A549 (cell line): ENCODE results near the gene HSD17B2. TPM values are rescaled to one million over a fixed set of nuclear protein-coding genes. Genes with fewer than 3 reads are reported as not detected.

ENCODE experiments used
- ATAC-seq, 2 experiments: fragments of 200-7000 bp in 1 of 2; fragments of >200 bp in 1 of 2; cut with Nextera tagmentation in 1 of 2; cut with Tn5 transposase in 1 of 2; 3 replicates each; pipeline versions ENCODE4 v1.8.0 to v1.9.1; 2018 to 2020; ENCODE audit warnings: mild to moderate bottlenecking in 1 of 2, moderate library complexity in 1 of 2
- CTCF ChIA-PET: fragments of 300-600 bp; sonication (Branson Sonifier 250); formaldehyde crosslinking; extraction: SDS; loops from one replicate; lab custom pipeline; 2021; ENCODE audit warnings: antibody characterized with exemption, inconsistent platforms; lab: Yijun Ruan, JAX
- POLR2A ChIA-PET: fragments of 350-600 bp; formaldehyde crosslinking; extraction: SDS; loops from one replicate; lab custom pipeline; 2021; ENCODE audit warnings: antibody characterized with exemption, inconsistent platforms; lab: Yijun Ruan, JAX
- DNase-seq, 2 experiments: peaks; one replicate each; pipeline versions ENCODE4 v3.0.0 to v3.0.0-alpha.2; 2011 to 2016; ENCODE audit warnings: low read depth in 1 of 2, low spot score in 1 of 2
- FAIRE-seq: peaks from 2 replicates; lab custom pipeline; 2011; peaks lifted over from hg19 to GRCh38; lab: Jason Lieb, UNC
- H3K27ac ChIP-seq, 2 experiments: fragments of >200 bp; sonication (Bioruptor Twin); formaldehyde crosslinking; 3 replicates each; pipeline ENCODE4 v1.5.1; 2016 to 2017
- H3K4me1 ChIP-seq: fragments of >200 bp; sonication (Bioruptor Twin); formaldehyde crosslinking; 3 replicates; pipeline ENCODE4 v1.6.1; 2016
- H3K4me2 ChIP-seq: fragments of >200 bp; sonication (Bioruptor Twin); formaldehyde crosslinking; 3 replicates; pipeline ENCODE4 v1.6.1; 2016
- H3K4me3 ChIP-seq: fragments of >200 bp; sonication (Bioruptor Twin); formaldehyde crosslinking; 3 replicates; pipeline ENCODE4 v1.5.1; 2016
- H3K9me3 ChIP-seq: fragments of >200 bp; sonication (Bioruptor Twin); formaldehyde crosslinking; 3 replicates; pipeline ENCODE4 v1.6.1; 2016
- BHLHE40 ChIP-seq: IDR thresholded peaks from 2 replicates; pipeline ENCODE4 v1.6.1; 2012; ENCODE audit warnings: low read depth, low read length, inconsistent platforms
- CBX2 ChIP-seq: fragments of 200-600 bp; sonication (generic); IDR thresholded peaks from 2 replicates; pipeline ENCODE4 v1.6.1; 2016; ENCODE audit warnings: low read depth, mild to moderate bottlenecking, borderline replicate concordance
- CBX8 ChIP-seq: fragments of 200-600 bp; sonication (generic); IDR thresholded peaks from 2 replicates; pipeline ENCODE4 v1.6.1; 2016
- CEBPB ChIP-seq, 2 experiments: fragments of >200 bp in 1 of 2; sonication (Bioruptor Twin) in 1 of 2; formaldehyde crosslinking in 1 of 2; IDR thresholded peaks; 2 replicates each; pipeline ENCODE4 v1.6.1; 2012 to 2016
- ESRRA ChIP-seq: fragments of 150-350 bp; IDR thresholded peaks from 2 replicates; pipeline ENCODE4 v1.6.1; 2014; ENCODE audit warnings: mild to moderate bottlenecking, low read length, borderline replicate concordance
- FOSL2 ChIP-seq, 2 experiments: fragments of 450-650 bp in 1 of 2; fragments of >200 bp in 1 of 2; sonication (Bioruptor Twin) in 1 of 2; formaldehyde crosslinking; IDR thresholded peaks; 2 replicates each; pipeline versions ENCODE4 v1.5.0 to v1.6.1; 2016 to 2020; ENCODE audit warnings: mild to moderate bottlenecking in 1 of 2, moderate library complexity in 1 of 2
- FOXS1 ChIP-seq: fragments of 250-450 bp; sonication (Bioruptor Pico); IDR thresholded peaks from 2 replicates; pipeline ENCODE4 v1.5.0; 2020; ENCODE audit warnings: mild to moderate bottlenecking, moderate library complexity
- HEYL ChIP-seq: fragments of 250-450 bp; sonication (Bioruptor Pico); IDR thresholded peaks from 2 replicates; pipeline ENCODE4 v1.8.0; 2021; ENCODE audit warnings: mild to moderate bottlenecking, moderate library complexity
- HOXA7 ChIP-seq: fragments of 250-450 bp; sonication (Bioruptor Pico); IDR thresholded peaks from 2 replicates; pipeline ENCODE4 v1.5.0; 2020; ENCODE audit warnings: mild to moderate bottlenecking, moderate library complexity
- HOXB13 ChIP-seq: fragments of 250-450 bp; sonication (Bioruptor Pico); IDR thresholded peaks from 2 replicates; pipeline ENCODE4 v1.5.0; 2020; ENCODE audit warnings: low read depth, mild to moderate bottlenecking, moderate library complexity
- JUN ChIP-seq, 2 experiments: fragments of >200 bp; sonication (Bioruptor Twin); formaldehyde crosslinking; IDR thresholded peaks; 2 replicates in 1 of 2; 3 replicates in 1 of 2; pipeline ENCODE4 v1.6.1; 2016 to 2017
- KDM1A ChIP-seq: fragments of 200-600 bp; sonication (generic); IDR thresholded peaks from 2 replicates; pipeline ENCODE4 v1.6.1; 2016; ENCODE audit warnings: low read depth, mild to moderate bottlenecking
- MAFK ChIP-seq: fragments of 450-650 bp; IDR thresholded peaks from 2 replicates; pipeline ENCODE4 v1.6.1; 2014; ENCODE audit not compliant: partially characterized antibody
- NFE2L2 ChIP-seq: fragments of 150-350 bp; conservative IDR thresholded peaks from 2 replicates; pipeline ENCODE4 v1.6.1; 2014; ENCODE audit warnings: low read length
- NPAS2 ChIP-seq: fragments of 250-450 bp; sonication (Bioruptor Pico); IDR thresholded peaks from 2 replicates; pipeline ENCODE4 v1.8.0; 2022; ENCODE audit warnings: mild to moderate bottlenecking, moderate library complexity, borderline replicate concordance
- NR3C1 ChIP-seq: fragments of >200 bp; sonication (Bioruptor Twin); formaldehyde crosslinking; IDR thresholded peaks from 3 replicates; pipeline ENCODE4 v1.6.1; 2017
- PHF8 ChIP-seq: fragments of 200-600 bp; sonication (generic); IDR thresholded peaks from 2 replicates; pipeline ENCODE4 v1.6.1; 2016; ENCODE audit warnings: low read depth, mild to moderate bottlenecking, antibody characterized with exemption, moderate library complexity, borderline replicate concordance
- POLR2A ChIP-seq: IDR thresholded peaks from 2 replicates; pipeline ENCODE4 v1.6.1; 2012; ENCODE audit warnings: mild to moderate bottlenecking, low read length
- RCOR1 ChIP-seq: fragments of 150-350 bp; IDR thresholded peaks from 2 replicates; pipeline ENCODE4 v1.6.1; 2014; ENCODE audit warnings: antibody characterized with exemption, low read length, low read depth
- RFX5 ChIP-seq: fragments of 450-650 bp; IDR thresholded peaks from 2 replicates; pipeline ENCODE4 v1.7.1; 2014; ENCODE audit warnings: antibody characterized with exemption, mild to moderate bottlenecking, moderate library complexity
- RNF2 ChIP-seq: fragments of 200-600 bp; sonication (generic); IDR thresholded peaks from 2 replicates; pipeline ENCODE4 v1.6.1; 2016; ENCODE audit warnings: low read depth, mild to moderate bottlenecking, antibody characterized with exemption, moderate library complexity, borderline replicate concordance
- SREBF2 ChIP-seq: fragments of 450-650 bp; IDR thresholded peaks from 2 replicates; pipeline ENCODE4 v1.6.1; 2014; ENCODE audit warnings: mild to moderate bottlenecking, moderate library complexity
- WGBS: methylation state at CpG from one replicate; pipeline ENCODE4 v1.1.6; 2017; ENCODE audit errors: missing lambda C conversion rate; 5-methylcytosine and 5-hydroxymethylcytosine counted together
- polyA plus RNA-seq, 4 experiments: library from polyadenylated mRNA; depleted of rRNA in 3 of 4; stranded (reverse); fragments of >200 nt; fragmentation: RNase III in 1 of 4; extraction: RNeasy Plus Mini Kit Qiagen cat#74134 plus additional on column Dnase treatment in 1 of 4; gene quantifications; 2 replicates in 3 of 4; 3 replicates in 1 of 4; pipeline ENCODE4 v1.2.3, GENCODE V29; 2011 to 2017
- TF ChIP-seq, protein P1 (sequence below): fragments of 250-450 bp; sonication (Bioruptor Pico); IDR thresholded peaks from 2 replicates; pipeline ENCODE4 v1.5.0; 2021; ENCODE audit warnings: mild to moderate bottlenecking, moderate library complexity, borderline replicate concordance
- TF ChIP-seq, protein P2 (sequence below): fragments of 150-350 bp; IDR thresholded peaks from 2 replicates; pipeline ENCODE4 v1.6.1; 2014; ENCODE audit warnings: low read depth, mild to moderate bottlenecking, low read length
- TF ChIP-seq, protein P3 (sequence below): IDR thresholded peaks from 2 replicates; pipeline ENCODE4 v1.6.1; 2012
- TF ChIP-seq, protein P4 (sequence below): fragments of >200 bp; sonication (Bioruptor Twin); formaldehyde crosslinking; IDR thresholded peaks from 3 replicates; pipeline ENCODE4 v1.6.1; 2016
- TF ChIP-seq, protein P5 (sequence below): fragments of 250-450 bp; sonication (Bioruptor Pico); IDR thresholded peaks from 2 replicates; pipeline ENCODE4 v1.5.0; 2020; ENCODE audit warnings: low read depth, mild to moderate bottlenecking, moderate library complexity
- TF ChIP-seq, protein P6 (sequence below): IDR thresholded peaks from 2 replicates; pipeline ENCODE4 v1.6.1; 2012; ENCODE audit warnings: low read depth, borderline replicate concordance

The HSD17B2 gene
- polyA plus RNA-seq, 2 of the 4 experiments (the other 2 are of a cell fraction) = 0.03 TPM; not detected in 1

DNA sequence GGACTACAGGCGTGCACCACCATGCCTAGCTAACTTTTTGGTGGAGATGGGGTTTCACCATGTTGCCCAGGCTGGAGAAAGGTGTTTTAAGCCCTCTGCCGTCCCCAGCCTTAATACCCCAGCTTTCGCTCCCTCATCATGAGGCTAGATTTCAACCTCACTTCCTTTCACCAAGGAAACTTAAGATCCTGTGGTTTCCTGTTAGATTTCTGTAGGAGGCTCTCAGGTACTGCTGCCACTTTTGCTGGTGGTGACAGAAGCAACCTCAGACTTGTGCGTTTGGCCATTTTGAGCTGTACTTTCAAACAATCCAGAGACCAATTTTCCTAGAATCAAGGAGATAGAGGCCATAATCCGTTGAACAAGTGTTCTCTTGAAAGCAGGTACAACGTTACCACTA, 98.7 kb downstream of the HSD17B2 start:
- H3K4me2 ChIP-seq = no peak overlapping the region
- FAIRE-seq = no peak
- no peak for TF ChIP-seq CEBPB (IDR thresholded peaks at IDR 0.05)
- TF ChIP-seq, all 56 proteins: peak for 0
- H3K27ac ChIP-seq = no peak overlapping the region
- 62% methylated on average over 6 of the region's 6 CpGs for WGBS
- no peak for DNase-seq
- CTCF ChIA-PET = no interaction called here
- ATAC-seq = no peak
- POLR2A ChIA-PET = no interaction called here
- no peaks in the 10 kb centered on the region for H3K9me3 ChIP-seq
- H3K4me3 ChIP-seq = no peak overlapping the region
- H3K4me1 ChIP-seq = no peaks in the 10 kb centered on the region

DNA sequence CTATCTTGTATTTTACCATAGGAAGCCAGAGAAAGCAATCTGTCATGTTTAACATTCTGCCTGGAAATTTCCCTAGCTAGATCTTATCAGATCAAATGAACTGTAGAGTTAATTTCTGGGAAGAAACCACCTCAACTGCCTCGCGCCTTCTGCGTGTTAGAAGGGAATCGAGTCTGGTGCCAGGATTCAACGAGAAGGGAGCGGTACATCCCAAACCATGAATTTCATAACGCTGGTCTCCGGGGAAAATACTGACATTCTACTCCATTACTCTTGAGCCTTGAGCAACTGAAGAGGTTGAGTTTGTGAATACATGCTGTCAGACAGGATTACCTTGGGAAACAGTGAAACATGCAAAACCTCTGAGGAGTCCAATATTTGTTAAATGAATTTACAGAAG, 99.8 kb downstream of the HSD17B2 start:
- DNase-seq (no peak), ATAC-seq (no peak), FAIRE-seq (no peak)
- Histone ChIP-seq H3K4me1 (no peaks in the 10 kb centered on the region), H3K4me2 (no peak overlapping the region), H3K4me3 (no peak overlapping the region), H3K9me3 (no peaks in the 10 kb centered on the region), H3K27ac (no peak overlapping the region)
- 88% methylated on average over 8 of the region's 8 CpGs for WGBS
- no peak for TF ChIP-seq ESRRA
- TF ChIP-seq, protein P1, sequence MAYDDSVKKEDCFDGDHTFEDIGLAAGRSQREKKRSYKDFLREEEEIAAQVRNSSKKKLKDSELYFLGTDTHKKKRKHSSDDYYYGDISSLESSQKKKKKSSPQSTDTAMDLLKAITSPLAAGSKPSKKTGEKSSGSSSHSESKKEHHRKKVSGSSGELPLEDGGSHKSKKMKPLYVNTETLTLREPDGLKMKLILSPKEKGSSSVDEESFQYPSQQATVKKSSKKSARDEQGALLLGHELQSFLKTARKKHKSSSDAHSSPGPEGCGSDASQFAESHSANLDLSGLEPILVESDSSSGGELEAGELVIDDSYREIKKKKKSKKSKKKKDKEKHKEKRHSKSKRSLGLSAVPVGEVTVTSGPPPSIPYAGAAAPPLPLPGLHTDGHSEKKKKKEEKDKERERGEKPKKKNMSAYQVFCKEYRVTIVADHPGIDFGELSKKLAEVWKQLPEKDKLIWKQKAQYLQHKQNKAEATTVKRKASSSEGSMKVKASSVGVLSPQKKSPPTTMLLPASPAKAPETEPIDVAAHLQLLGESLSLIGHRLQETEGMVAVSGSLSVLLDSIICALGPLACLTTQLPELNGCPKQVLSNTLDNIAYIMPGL (CRISPR knock-in tag) = no peak
- TF ChIP-seq PHF8 = no peak
- TF ChIP-seq, protein P2, sequence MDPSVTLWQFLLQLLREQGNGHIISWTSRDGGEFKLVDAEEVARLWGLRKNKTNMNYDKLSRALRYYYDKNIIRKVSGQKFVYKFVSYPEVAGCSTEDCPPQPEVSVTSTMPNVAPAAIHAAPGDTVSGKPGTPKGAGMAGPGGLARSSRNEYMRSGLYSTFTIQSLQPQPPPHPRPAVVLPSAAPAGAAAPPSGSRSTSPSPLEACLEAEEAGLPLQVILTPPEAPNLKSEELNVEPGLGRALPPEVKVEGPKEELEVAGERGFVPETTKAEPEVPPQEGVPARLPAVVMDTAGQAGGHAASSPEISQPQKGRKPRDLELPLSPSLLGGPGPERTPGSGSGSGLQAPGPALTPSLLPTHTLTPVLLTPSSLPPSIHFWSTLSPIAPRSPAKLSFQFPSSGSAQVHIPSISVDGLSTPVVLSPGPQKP = no peak
- no peak for TF ChIP-seq RFX5
- no peak for TF ChIP-seq KDM1A
- no peak for TF ChIP-seq JUN (IDR thresholded peaks at IDR 0.05)
- TF ChIP-seq FOSL2 (IDR thresholded peaks at IDR 0.05) = no peak
- no peak for TF ChIP-seq FOSL2 (CRISPR knock-in tag; IDR thresholded peaks at IDR 0.05)
- TF ChIP-seq, protein P3, sequence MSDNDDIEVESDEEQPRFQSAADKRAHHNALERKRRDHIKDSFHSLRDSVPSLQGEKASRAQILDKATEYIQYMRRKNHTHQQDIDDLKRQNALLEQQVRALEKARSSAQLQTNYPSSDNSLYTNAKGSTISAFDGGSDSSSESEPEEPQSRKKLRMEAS = no peak
- TF ChIP-seq HOXA7 (CRISPR knock-in tag) = no peak
- no peak for TF ChIP-seq NPAS2 (CRISPR knock-in tag)
- no peak for TF ChIP-seq HEYL (CRISPR knock-in tag)
- TF ChIP-seq BHLHE40 = no peak
- TF ChIP-seq SREBF2 = no peak
- no peak for TF ChIP-seq POLR2A
- TF ChIP-seq, protein P4, sequence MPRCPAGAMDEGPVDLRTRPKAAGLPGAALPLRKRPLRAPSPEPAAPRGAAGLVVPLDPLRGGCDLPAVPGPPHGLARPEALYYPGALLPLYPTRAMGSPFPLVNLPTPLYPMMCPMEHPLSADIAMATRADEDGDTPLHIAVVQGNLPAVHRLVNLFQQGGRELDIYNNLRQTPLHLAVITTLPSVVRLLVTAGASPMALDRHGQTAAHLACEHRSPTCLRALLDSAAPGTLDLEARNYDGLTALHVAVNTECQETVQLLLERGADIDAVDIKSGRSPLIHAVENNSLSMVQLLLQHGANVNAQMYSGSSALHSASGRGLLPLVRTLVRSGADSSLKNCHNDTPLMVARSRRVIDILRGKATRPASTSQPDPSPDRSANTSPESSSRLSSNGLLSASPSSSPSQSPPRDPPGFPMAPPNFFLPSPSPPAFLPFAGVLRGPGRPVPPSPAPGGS = no peak
- TF ChIP-seq FOXS1 (CRISPR knock-in tag) = no peak
- TF ChIP-seq RCOR1 = no peak
- no peak for TF ChIP-seq CBX2
- ChIA-PET CTCF (no interaction called here), POLR2A (no interaction called here)

DNA sequence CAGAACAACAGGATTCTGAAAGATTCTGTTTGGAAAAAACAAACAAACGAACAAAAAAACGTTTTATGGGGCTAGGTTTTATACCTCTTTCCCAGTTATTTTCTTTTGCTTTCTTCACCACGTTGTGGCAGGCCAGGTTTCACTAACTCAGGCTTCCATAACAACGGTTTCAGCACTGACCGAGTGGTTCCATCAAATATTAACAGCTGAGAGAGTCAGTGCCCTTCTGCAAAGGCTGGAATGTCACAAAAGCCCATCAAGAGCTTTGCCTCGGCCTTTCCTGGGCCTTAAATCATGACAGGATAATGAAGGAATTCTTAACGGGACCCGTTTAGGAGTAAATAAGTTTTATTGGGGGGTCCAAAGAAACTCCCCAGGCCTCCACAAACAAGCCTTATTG, 100.8 kb downstream of the HSD17B2 start:
- 63% methylated on average over 8 of the region's 8 CpGs for WGBS
- Histone ChIP-seq H3K9me3 (no peaks in the 10 kb centered on the region), H3K27ac (no peak overlapping the region), H3K4me2 (no peak overlapping the region), H3K4me1 (no peaks in the 10 kb centered on the region), H3K4me3 (no peak overlapping the region)
- FAIRE-seq (no peak), ATAC-seq (no peak), DNase-seq (no peak)
- CTCF ChIA-PET = no interaction called here
- POLR2A ChIA-PET = no interaction called here
- TF ChIP-seq, protein P1 (CRISPR knock-in tag) = no peak
- TF ChIP-seq NR3C1 (no peak), CBX8 (no peak), NFE2L2 (no peak), MAFK (no peak), RNF2 (no peak), BHLHE40 (no peak), HOXB13 (CRISPR knock-in tag) (no peak), FOXS1 (CRISPR knock-in tag) (no peak)
- TF ChIP-seq, protein P5, sequence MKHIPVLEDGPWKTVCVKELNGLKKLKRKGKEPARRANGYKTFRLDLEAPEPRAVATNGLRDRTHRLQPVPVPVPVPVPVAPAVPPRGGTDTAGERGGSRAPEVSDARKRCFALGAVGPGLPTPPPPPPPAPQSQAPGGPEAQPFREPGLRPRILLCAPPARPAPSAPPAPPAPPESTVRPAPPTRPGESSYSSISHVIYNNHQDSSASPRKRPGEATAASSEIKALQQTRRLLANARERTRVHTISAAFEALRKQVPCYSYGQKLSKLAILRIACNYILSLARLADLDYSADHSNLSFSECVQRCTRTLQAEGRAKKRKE (CRISPR knock-in tag) = no peak
- TF ChIP-seq, protein P6, sequence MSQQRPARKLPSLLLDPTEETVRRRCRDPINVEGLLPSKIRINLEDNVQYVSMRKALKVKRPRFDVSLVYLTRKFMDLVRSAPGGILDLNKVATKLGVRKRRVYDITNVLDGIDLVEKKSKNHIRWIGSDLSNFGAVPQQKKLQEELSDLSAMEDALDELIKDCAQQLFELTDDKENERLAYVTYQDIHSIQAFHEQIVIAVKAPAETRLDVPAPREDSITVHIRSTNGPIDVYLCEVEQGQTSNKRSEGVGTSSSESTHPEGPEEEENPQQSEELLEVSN = no peak
